ENCODE data around the gene THEMIS2. TPM values are rescaled to one million over a fixed set of nuclear protein-coding genes. Genes with fewer than 3 reads are reported as not detected.

The THEMIS2 gene
- total RNA-seq, 1 experiment from 2014 or later = 17.2 TPM

- Mint-ChIP-seq H3K27me3 (ENCODE audit: low read depth) (no peaks in the 10 kb centered on the region), H3K4me1 (no peaks in the 10 kb centered on the region), H3K36me3 (ENCODE audit: insufficient read depth in 1 of 3, low read depth in 3 of 3) (peaks cover 0 to 70% (median 47%) of the 10 kb centered on the region in 3 experiments; a peak in 6 of 7 replicates), H3K9me3 (no peaks in the 10 kb centered on the region), H3K27ac (peak overlapping the region in 2 of 3 experiments; percentile 2 to 69; a peak in 4 of 7 replicates), H3K4me3 (no peak overlapping the region)
- Histone ChIP-seq H3K4me1 (ENCODE audit: insufficient read depth, low read length) (no peaks in the 10 kb centered on the region), H3K79me2 (ENCODE audit: insufficient read depth, low read length) (no peaks in the 10 kb centered on the region), H3K4ac (ENCODE audit: low read depth, low read length) (no peak overlapping the region), H3K9me3 (ENCODE audit: control insufficient read depth, low read depth, low read length) (no peaks in the 10 kb centered on the region), H2BK12ac (ENCODE audit: insufficient read length, low read depth, low read length) (no peak overlapping the region), H3T11ph (ENCODE audit: low read length) (no peak overlapping the region), H3K27me3 (ENCODE audit: insufficient read depth, low read length) (no peaks in the 10 kb centered on the region), H4K5ac (ENCODE audit: insufficient read length, low read depth, low read length) (no peak overlapping the region), H3K27ac (ENCODE audit: insufficient read length, low read depth, low read length) (no peak overlapping the region), H3K23ac (ENCODE audit: insufficient read length, low read depth, low read length) (no peak overlapping the region), H2BK20ac (ENCODE audit: low read depth, low read length, poor library complexity, severe bottlenecking) (no peak overlapping the region), H3K14ac (ENCODE audit: insufficient read depth, low read length) (no peak overlapping the region), H3K18ac (ENCODE audit: insufficient read length, low read depth, low read length) (no peak overlapping the region), H2AK5ac (ENCODE audit: insufficient read length, low read length) (no peak overlapping the region), H3K9ac (ENCODE audit: extremely low read depth, insufficient read length, low read length) (no peak overlapping the region), H3K23me2 (ENCODE audit: insufficient read length, low read depth, low read length, poor library complexity, severe bottlenecking) (no peaks in the 10 kb centered on the region), H2AFZ (ENCODE audit: low read length) (no peak overlapping the region), H2BK120ac (ENCODE audit: low read depth, low read length, poor library complexity, severe bottlenecking) (no peak overlapping the region), H2BK15ac (ENCODE audit: low read depth, low read length) (no peak overlapping the region), H4K8ac (replicated peaks; ENCODE audit: insufficient read length, low read depth, low read length) (no peak overlapping the region), H3K4me2 (ENCODE audit: insufficient read depth, insufficient read length, low read length) (no peak overlapping the region), H3K79me1 (ENCODE audit: insufficient read depth, low read depth, low read length, poor library complexity, severe bottlenecking) (no peaks in the 10 kb centered on the region), H3K56ac (ENCODE audit: insufficient read length, low read depth, low read length) (no peak overlapping the region), H4K20me1 (ENCODE audit: control insufficient read depth, insufficient read depth, insufficient read length) (no peaks in the 10 kb centered on the region), H4K91ac (ENCODE audit: insufficient read length, low read depth, low read length) (no peak overlapping the region), H2BK5ac (ENCODE audit: insufficient read length, low read length) (no peak overlapping the region)
- TF ChIP-seq CTCF (conservative IDR thresholded peaks at IDR 0.05) = no peak
- WGBS (ENCODE audit: extremely low coverage, insufficient read length, low lambda C conversion rate) = no CpG with 5 or more reads among the region's 24 CpGs
- no peak for DNase-seq
These were observed 11.9 kb downstream of the THEMIS2 start for GRCh38 chr1:27884006-27884954.

Data from H9 (cell line).